ENCODE data around the gene RAI1. TPM values are rescaled to one million over a fixed set of nuclear protein-coding genes. Genes with fewer than 3 reads are reported as not detected.

The RAI1 gene
- polyA plus RNA-seq, 2 of the 4 experiments (the other 2 are of a cell fraction), result 3.5 to 23.8 TPM

GRCh38 chr17:17793378-17794214 lies 112.3 kb downstream of the RAI1 start:
- 96% methylated on average over 30 of the region's 30 CpGs for WGBS (ENCODE audit: missing lambda C conversion rate)
- H3K9me3 ChIP-seq, result no peaks in the 10 kb centered on the region
- ATAC-seq, result no peak
- no peak for TF ChIP-seq RCOR1 (IDR thresholded peaks at IDR 0.05; ENCODE audit: low read depth, low read length)
- TF ChIP-seq ELK1 (IDR thresholded peaks at IDR 0.05; ENCODE audit: low read depth, low read length), result no peak
- TF ChIP-seq CBX2 (IDR thresholded peaks at IDR 0.05; ENCODE audit: borderline replicate concordance, low read depth), result no peak
- no peak for TF ChIP-seq CHD4 (IDR thresholded peaks at IDR 0.05; ENCODE audit: borderline replicate concordance)
- TF ChIP-seq BCL3 (IDR thresholded peaks at IDR 0.05), result no peak
- no peak for TF ChIP-seq EHF (CRISPR knock-in tag; IDR thresholded peaks at IDR 0.05)
- no peak for TF ChIP-seq CHD2 (IDR thresholded peaks at IDR 0.05; ENCODE audit: low read length, partially characterized antibody)
- TF ChIP-seq MAZ (IDR thresholded peaks at IDR 0.05; ENCODE audit: borderline replicate concordance, low read depth, low read length), result no peak
- no peak for TF ChIP-seq NPAS2 (CRISPR knock-in tag; IDR thresholded peaks at IDR 0.05; ENCODE audit: borderline replicate concordance)
- TF ChIP-seq EHMT2 (IDR thresholded peaks at IDR 0.05; ENCODE audit: low read depth), result no peak
- no peak for TF ChIP-seq NR3C1 (IDR thresholded peaks at IDR 0.05)
- TF ChIP-seq JUNB (IDR thresholded peaks at IDR 0.05), result no peak
- TF ChIP-seq USF2 (IDR thresholded peaks at IDR 0.05), result no peak
- H3K4me1 ChIP-seq, result peaks cover 14% of the 10 kb centered on the region
- ChIA-PET CTCF (interaction anchor here (1.9 to 5.0 kb wide), 3 partner anchors 19 to 114 kb away, joined by 5 to 28 read pairs (median 6); no protein-coding TSS in a partner anchor), POLR2A (no interaction called here)
- H3K4me2 ChIP-seq, result no peak overlapping the region
- no peak for FAIRE-seq
- no peak overlapping the region for H3K4me3 ChIP-seq
- DNase-seq (ENCODE audit: low read depth in 1 of 2, low spot score in 1 of 2), result no peak
- H3K27ac ChIP-seq, result no peak overlapping the region

GRCh38 chr17:17794382-17794781 lies 113.1 kb downstream of the RAI1 start:
- POLR2A ChIA-PET, result no interaction called here
- ATAC-seq (no peak), DNase-seq (ENCODE audit: low read depth in 1 of 2, low spot score in 1 of 2) (no peak), FAIRE-seq (no peak)
- H3K27ac ChIP-seq, result no peak overlapping the region
- H3K4me1 ChIP-seq, result peaks cover 9% of the 10 kb centered on the region
- TF ChIP-seq FOSB (CRISPR knock-in tag; IDR thresholded peaks at IDR 0.05), result no peak
- TF ChIP-seq HMGXB4 (CRISPR knock-in tag; IDR thresholded peaks at IDR 0.05; ENCODE audit: borderline replicate concordance), result no peak
- TF ChIP-seq JUN (IDR thresholded peaks at IDR 0.05), result no peak
- no peak for TF ChIP-seq SMC3 (IDR thresholded peaks at IDR 0.05)
- no peak for TF ChIP-seq NR3C1 (IDR thresholded peaks at IDR 0.05)
- WGBS (ENCODE audit: missing lambda C conversion rate), result 95% methylated on average over 31 of the region's 31 CpGs
- H3K9me3 ChIP-seq, result no peaks in the 10 kb centered on the region
- no peak overlapping the region for H3K4me3 ChIP-seq
- CTCF ChIA-PET, result interaction anchor here (1.0 to 5.0 kb wide), 3 partner anchors 18 to 96 kb away, joined by 3 to 28 read pairs (median 5); no protein-coding TSS in a partner anchor
- no peak overlapping the region for H3K4me2 ChIP-seq

Measured in A549 (cell line).